Mucosa of rectum (tissue), 2 donors: Measurements from ENCODE around the gene TMEM269.

ENCODE experiments used
- H3K27ac ChIP-seq, 2 donors: one replicate each; pipeline ENCODE4 v1.7.0; 2013; ENCODE audit warnings: inconsistent platforms in 2 of 2, low read depth in 2 of 2, low read length in 2 of 2
- H3K27me3 ChIP-seq, 2 donors: one replicate each; pipeline ENCODE4 v1.7.0; 2013; ENCODE audit warnings: low read length in 2 of 2; ENCODE audit not compliant: control insufficient read depth in 2 of 2, insufficient read depth in 2 of 2
- H3K36me3 ChIP-seq, 2 donors: one replicate each; pipeline ENCODE4 v1.7.0; 2013; ENCODE audit warnings: low read length in 2 of 2; ENCODE audit not compliant: control insufficient read depth in 2 of 2, insufficient read depth in 2 of 2
- H3K4me1 ChIP-seq, 2 donors: one replicate each; pipeline ENCODE4 v1.7.0; 2013; ENCODE audit warnings: low read length in 2 of 2, mild to moderate bottlenecking in 1 of 2; ENCODE audit not compliant: control insufficient read depth in 2 of 2, insufficient read depth in 2 of 2
- H3K4me3 ChIP-seq, 2 donors: one replicate each; pipeline ENCODE4 v1.7.0; 2013; ENCODE audit warnings: low read length in 2 of 2
- H3K9ac ChIP-seq, 2 donors: one replicate each; pipeline ENCODE4 v1.7.0; 2013; ENCODE audit warnings: low read length in 2 of 2, low read depth in 1 of 2, mild to moderate bottlenecking in 1 of 2
- H3K9me3 ChIP-seq, 2 donors: one replicate each; pipeline ENCODE4 v1.7.0; 2013; ENCODE audit warnings: low read length in 2 of 2; ENCODE audit not compliant: control insufficient read depth in 2 of 2
- donor health status: healthy.
- donor health status: Normal muscosa, but diverticular disease.

TMEM269 gene

GRCh38 chr1:42846257-42847110 lies 61.7 kb downstream of the TMEM269 start, which contains the start of gene ZNF691:
TSS of gene ZNF691 (plus strand) at chr1:42846613. CDS start at chr1:42849659, 3,046 bp downstream.
- H3K9ac ChIP-seq = peak within 1 kb of the TSS; percentile 88 to 93
- peak within 1 kb of the TSS; percentile 90 to 91 for H3K4me3 ChIP-seq
- peak within 1 kb of the TSS; percentile 61 to 65 for H3K27ac ChIP-seq
- peaks cover 11 to 18% of the 10 kb centered on the region in 2 donors for H3K36me3 ChIP-seq
- H3K27me3 ChIP-seq = no peaks in the 10 kb centered on the region
- peaks cover 7 to 11% of the 10 kb centered on the region in 2 donors for H3K4me1 ChIP-seq
- no peaks in the 10 kb centered on the region for H3K9me3 ChIP-seq

- H3K4me3 ChIP-seq = peak overlapping the region; percentile 90 to 91
- no peaks in the 10 kb centered on the region for H3K9me3 ChIP-seq
- peak overlapping the region; percentile 88 to 93 for H3K9ac ChIP-seq
- H3K36me3 ChIP-seq = peaks cover 12 to 24% of the 10 kb centered on the region in 2 donors
- H3K27ac ChIP-seq = no peak overlapping the region
- H3K27me3 ChIP-seq = no peaks in the 10 kb centered on the region
- H3K4me1 ChIP-seq = peaks cover 7 to 11% of the 10 kb centered on the region in 2 donors
Observed at GRCh38 chr1:42847111-42847595, 62.4 kb downstream of the TMEM269 start.

- Histone ChIP-seq H3K4me1 (peaks cover 7 to 11% of the 10 kb centered on the region in 2 donors), H3K4me3 (peak overlapping the region in 1 of 2 donors; percentile 91), H3K9me3 (no peaks in the 10 kb centered on the region), H3K9ac (no peak overlapping the region), H3K27ac (no peak overlapping the region), H3K36me3 (peaks cover 12 to 17% of the 10 kb centered on the region in 2 donors), H3K27me3 (no peaks in the 10 kb centered on the region)
Observed at GRCh38 chr1:42847721-42848460, 63.1 kb downstream of the TMEM269 start.

- peaks cover 7 to 11% of the 10 kb centered on the region in 2 donors for H3K4me1 ChIP-seq
- no peak overlapping the region for H3K27ac ChIP-seq
- H3K9ac ChIP-seq = no peak overlapping the region
- H3K27me3 ChIP-seq = no peaks in the 10 kb centered on the region
- no peaks in the 10 kb centered on the region for H3K9me3 ChIP-seq
- H3K4me3 ChIP-seq = no peak overlapping the region
- H3K36me3 ChIP-seq = peaks cover 12 to 17% of the 10 kb centered on the region in 2 donors
Observed at GRCh38 chr1:42848823-42849537, 64.2 kb downstream of the TMEM269 start.

GRCh38 chr1:42849944-42850343 lies 65.2 kb downstream of the TMEM269 start:
- H3K9me3 ChIP-seq = no peaks in the 10 kb centered on the region
- peaks cover 7 to 11% of the 10 kb centered on the region in 2 donors for H3K4me1 ChIP-seq
- no peak overlapping the region for H3K27ac ChIP-seq
- no peak overlapping the region for H3K4me3 ChIP-seq
- no peak overlapping the region for H3K9ac ChIP-seq
- H3K27me3 ChIP-seq = no peaks in the 10 kb centered on the region
- peaks cover 12 to 17% of the 10 kb centered on the region in 2 donors for H3K36me3 ChIP-seq
